ENCODE data around the gene HUNK.

GRCh38 chr21:31830701-31831100 is 42.1 kb upstream of the HUNK start:
- TF ChIP-seq EZH2phosphoT487 (IDR thresholded peaks at IDR 0.05; ENCODE audit: low read length) = no peak
- TF ChIP-seq, protein P1, sequence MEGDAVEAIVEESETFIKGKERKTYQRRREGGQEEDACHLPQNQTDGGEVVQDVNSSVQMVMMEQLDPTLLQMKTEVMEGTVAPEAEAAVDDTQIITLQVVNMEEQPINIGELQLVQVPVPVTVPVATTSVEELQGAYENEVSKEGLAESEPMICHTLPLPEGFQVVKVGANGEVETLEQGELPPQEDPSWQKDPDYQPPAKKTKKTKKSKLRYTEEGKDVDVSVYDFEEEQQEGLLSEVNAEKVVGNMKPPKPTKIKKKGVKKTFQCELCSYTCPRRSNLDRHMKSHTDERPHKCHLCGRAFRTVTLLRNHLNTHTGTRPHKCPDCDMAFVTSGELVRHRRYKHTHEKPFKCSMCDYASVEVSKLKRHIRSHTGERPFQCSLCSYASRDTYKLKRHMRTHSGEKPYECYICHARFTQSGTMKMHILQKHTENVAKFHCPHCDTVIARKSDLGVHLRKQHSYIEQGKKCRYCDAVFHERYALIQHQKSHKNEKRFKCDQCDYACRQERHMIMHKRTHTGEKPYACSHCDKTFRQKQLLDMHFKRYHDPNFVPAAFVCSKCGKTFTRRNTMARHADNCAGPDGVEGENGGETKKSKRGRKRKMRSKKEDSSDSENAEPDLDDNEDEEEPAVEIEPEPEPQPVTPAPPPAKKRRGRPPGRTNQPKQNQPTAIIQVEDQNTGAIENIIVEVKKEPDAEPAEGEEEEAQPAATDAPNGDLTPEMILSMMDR (IDR thresholded peaks at IDR 0.05; ENCODE audit: low read length) = no peak
- no peak for TF ChIP-seq EZH2 (optimal IDR thresholded peaks at IDR 0.05; ENCODE audit: low read depth, low read length)

All from MM.1S (cell line).